ENCODE data around the gene GRB10.

GRCh38 chr7:50589364-50589763 lies 193.3 kb downstream of the GRB10 start:
- TF ChIP-seq POLR2A (IDR thresholded peaks at IDR 0.05) (no peak), CTCF (IDR thresholded peaks at IDR 0.05) (no peak), EP300 (IDR thresholded peaks at IDR 0.05; ENCODE audit: low read depth) (no peak)
